Right lobe of liver (tissue), 6 donors: ENCODE data around the gene AGFG2. TPM values are rescaled to one million over a fixed set of nuclear protein-coding genes. Genes with fewer than 3 reads are reported as not detected.
A peak's percentile ranks its signal among the peaks of the same experiment; 100 is the strongest.

Experiments used
- ATAC-seq, 4 donors: fragments of 200-7000 bp; cut with Tn5 transposase; one replicate each; pipeline ENCODE4 v1.9.1; 2020; ENCODE audit warnings: mild to moderate bottlenecking in 4 of 4, moderate library complexity in 4 of 4
- DNase-seq, 3 donors: peaks; one replicate each; pipeline ENCODE4 v3.0.0-alpha.2; 2020
- H3K27ac ChIP-seq, 3 donors: fragments of 200-600 bp; one replicate each; pipeline ENCODE4 v1.8.0; 2022
- H3K27me3 ChIP-seq, 2 donors: fragments of 200-600 bp; one replicate each; pipeline ENCODE4 v1.8.0; 2022
- H3K36me3 ChIP-seq, 4 donors: fragments of 200-600 bp; sonication (generic) in 1 of 4; one replicate each; pipeline versions ENCODE4 v1.5.1 to v1.8.0; 2017 to 2022; ENCODE audit warnings: control low read depth in 1 of 4
- H3K4me1 ChIP-seq, 4 donors: fragments of 200-600 bp; sonication (generic) in 1 of 4; one replicate each; pipeline versions ENCODE4 v1.5.1 to v1.8.0; 2017 to 2022; ENCODE audit warnings: control low read depth in 1 of 4
- H3K4me3 ChIP-seq, 3 donors: fragments of 200-600 bp; one replicate each; pipeline ENCODE4 v1.8.0; 2022
- H3K9me3 ChIP-seq, 4 donors: fragments of 200-600 bp; sonication (generic) in 1 of 4; one replicate each; pipeline versions ENCODE4 v1.5.1 to v1.8.0; 2017 to 2022; ENCODE audit warnings: control low read depth in 1 of 4
- POLR2A ChIP-seq: fragments of 450-650 bp; IDR thresholded peaks from one replicate; pipeline ENCODE4 v1.6.1; 2017; ENCODE audit warnings: antibody characterized with exemption, mild to moderate bottlenecking
- WGBS: methylation state at CpG from one replicate; pipeline ENCODE4 v1.1.6; 2018; ENCODE audit warnings: low coverage, low lambda C conversion rate; ENCODE audit not compliant: insufficient coverage; ENCODE audit errors: missing lambda C conversion rate; 5-methylcytosine and 5-hydroxymethylcytosine counted together
- intact Hi-C, 2 donors: fragments of 100-400 bp; cut with DNase I; formaldehyde crosslinking; loops; one replicate each; pipeline versions ENCODE4 v1.11.2 to v1.14.1; 2022
- total RNA-seq, 6 experiments: library from RNA; depleted of rRNA in 2 of 6; stranded (reverse); fragments of >200 nt in 2 of 6; fragmentation: NEBNext Ultra II Directional in 3 of 6; extraction: Animal tissue kit (Norgen Biotek cat#: 25700) in 3 of 6; gene quantifications; one replicate each; pipeline versions ENCODE4 v1.1.0 to v1.2.4, GENCODE V29; 2016 to 2023
- TF ChIP-seq, protein P1 (sequence below), 4 donors: fragments of 200-600 bp in 3 of 4; fragments of 450-650 bp in 1 of 4; IDR thresholded peaks; one replicate each; pipeline versions ENCODE4 v1.5.1 to v1.8.0; 2016 to 2022; ENCODE audit warnings: antibody characterized with exemption in 4 of 4, mild to moderate bottlenecking in 2 of 4
- donor health status: DM: no; HTN: yes; CAD: no.
- donor health status: DM: no; HTN: no; CAD: no.
- donor health status: DM: no; HTN: no; CAD: no.
- donor health status: DM: no; HTN: yes; CAD: no.
- donor health status: DM: no; HTN: yes; CAD: no.

The AGFG2 gene
- total RNA-seq, 6 experiments from 2014 or later: 52.9 to 86.3 (median 69.8) TPM

GRCh38 chr7:100572281-100572948 is 33.4 kb downstream of the AGFG2 start:
- Histone ChIP-seq H3K9me3 (no peaks in the 10 kb centered on the region), H3K27ac (peak overlapping the region in 1 of 3 donors; percentile 96), H3K4me3 (no peak overlapping the region), H3K27me3 (no peaks in the 10 kb centered on the region), H3K4me1 (peaks cover 0 to 33% (median 15%) of the 10 kb centered on the region in 4 donors), H3K36me3 (peaks cover 0 to 24% (median 2%) of the 10 kb centered on the region in 4 donors)
- intact Hi-C loops: loop anchor here in 1 of 2 donors (5.0 kb wide), 1 partner anchor 120 kb away; the partner anchor contains the start of gene GIGYF1
- DNase-seq: no peak
- TF ChIP-seq POLR2A: no peak
- TF ChIP-seq, protein P1, sequence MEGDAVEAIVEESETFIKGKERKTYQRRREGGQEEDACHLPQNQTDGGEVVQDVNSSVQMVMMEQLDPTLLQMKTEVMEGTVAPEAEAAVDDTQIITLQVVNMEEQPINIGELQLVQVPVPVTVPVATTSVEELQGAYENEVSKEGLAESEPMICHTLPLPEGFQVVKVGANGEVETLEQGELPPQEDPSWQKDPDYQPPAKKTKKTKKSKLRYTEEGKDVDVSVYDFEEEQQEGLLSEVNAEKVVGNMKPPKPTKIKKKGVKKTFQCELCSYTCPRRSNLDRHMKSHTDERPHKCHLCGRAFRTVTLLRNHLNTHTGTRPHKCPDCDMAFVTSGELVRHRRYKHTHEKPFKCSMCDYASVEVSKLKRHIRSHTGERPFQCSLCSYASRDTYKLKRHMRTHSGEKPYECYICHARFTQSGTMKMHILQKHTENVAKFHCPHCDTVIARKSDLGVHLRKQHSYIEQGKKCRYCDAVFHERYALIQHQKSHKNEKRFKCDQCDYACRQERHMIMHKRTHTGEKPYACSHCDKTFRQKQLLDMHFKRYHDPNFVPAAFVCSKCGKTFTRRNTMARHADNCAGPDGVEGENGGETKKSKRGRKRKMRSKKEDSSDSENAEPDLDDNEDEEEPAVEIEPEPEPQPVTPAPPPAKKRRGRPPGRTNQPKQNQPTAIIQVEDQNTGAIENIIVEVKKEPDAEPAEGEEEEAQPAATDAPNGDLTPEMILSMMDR (IDR thresholded peaks at IDR 0.05): no peak
- ATAC-seq: no peak
- no CpG with 5 or more reads among the region's 20 CpGs for WGBS

GRCh38 chr7:100572949-100573675 is 34.1 kb downstream of the AGFG2 start:
- TF ChIP-seq, protein P1 (IDR thresholded peaks at IDR 0.05): no peak
- TF ChIP-seq POLR2A: peak; percentile 12
- Histone ChIP-seq H3K4me3 (no peak overlapping the region), H3K36me3 (peaks cover 0 to 31% (median 4%) of the 10 kb centered on the region in 4 donors), H3K9me3 (no peaks in the 10 kb centered on the region), H3K4me1 (peaks cover 0 to 27% (median 12%) of the 10 kb centered on the region in 4 donors), H3K27ac (no peak overlapping the region), H3K27me3 (no peaks in the 10 kb centered on the region)
- 52% methylated on average over 3 of the region's 30 CpGs for WGBS
- intact Hi-C loops: loop anchor here in 1 of 2 donors (5.0 kb wide), 1 partner anchor 119 kb away; the partner anchor contains the start of gene GIGYF1
- DNase-seq (no peak), ATAC-seq (no peak)

DNA sequence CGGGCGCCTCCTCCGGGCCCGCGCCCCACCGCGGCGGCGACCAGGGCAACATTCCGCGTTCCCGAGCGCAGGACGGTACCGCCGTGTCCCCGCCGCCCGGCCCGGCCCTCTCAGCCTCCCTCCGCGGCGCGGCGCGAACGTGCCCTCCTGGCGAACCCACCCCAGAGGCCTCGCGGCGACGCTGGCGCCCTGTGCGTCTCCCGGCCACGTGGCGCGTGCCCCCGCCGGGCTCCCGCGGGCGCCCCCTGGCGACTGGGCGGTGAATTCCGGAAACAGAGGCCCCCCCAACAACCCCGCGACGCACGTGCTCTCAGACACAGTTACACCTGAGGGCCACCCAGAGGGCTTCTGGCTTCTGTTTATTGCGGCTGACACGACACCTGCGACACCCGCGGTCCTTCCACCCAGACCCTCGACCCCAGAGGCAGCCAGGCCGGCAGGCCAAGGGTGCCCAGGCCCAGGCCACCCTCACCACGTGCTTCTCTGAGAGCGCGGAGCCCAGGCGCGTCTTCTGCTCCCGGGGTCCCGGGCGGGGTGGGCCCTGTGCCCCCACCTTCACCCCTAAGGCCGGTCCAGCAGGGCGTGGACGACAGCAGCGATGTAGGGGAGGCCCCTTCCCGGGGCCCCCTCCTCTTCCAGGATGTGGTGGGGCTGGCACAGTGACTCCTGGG is 34.8 kb downstream of the AGFG2 start, which contains the start of gene SAP25:
TSS of gene SAP25 (minus strand) at position 210 of the 671 bp plus-strand sequence. CDS start at position 52, 158 bp downstream.
- TF ChIP-seq POLR2A: no peak
- TF ChIP-seq, protein P1 (IDR thresholded peaks at IDR 0.05): peak in 3 of 4 donors; percentile 11 to 19 (median 14)
- intact Hi-C loops: loop anchor here in 1 of 2 donors (5.0 kb wide), 1 partner anchor 118 kb away; the partner anchor contains the start of gene GIGYF1
- 85% methylated on average over 9 of the region's 70 CpGs for WGBS

More for the DNA sequence above, 34.8 kb downstream of the AGFG2 start, which contains the start of gene SAP25:
- peaks cover 0 to 38% (median 7%) of the 10 kb centered on the region in 4 donors for H3K36me3 ChIP-seq
- no peaks in the 10 kb centered on the region for H3K27me3 ChIP-seq
- peaks cover 0 to 21% (median 9%) of the 10 kb centered on the region in 4 donors for H3K4me1 ChIP-seq
- peak within 1 kb of the TSS in 2 of 3 donors; percentile 72 to 85 for H3K27ac ChIP-seq
- ATAC-seq (no peak), DNase-seq (no peak)
- no peak within 1 kb of the TSS for H3K4me3 ChIP-seq
- no peaks in the 10 kb centered on the region for H3K9me3 ChIP-seq
